Muscle of leg (tissue), 11 donors: ENCODE data around the gene MMP25. TPM values are rescaled to one million over a fixed set of nuclear protein-coding genes. Genes with fewer than 3 reads are reported as not detected.
A peak's percentile ranks its signal among the peaks of the same experiment; 100 is the strongest.
"Not testable (repeated sequence)": the region's sequence is repeated elsewhere in the genome, so short reads cannot be mapped to it uniquely, and the experiment has no call there.

Experiments
- DNase-seq: peaks from one replicate; pipeline ENCODE4 v3.0.0; 2013
- H3K27ac ChIP-seq: one replicate; pipeline ENCODE4 v1.5.1; 2013; ENCODE audit warnings: mild to moderate bottlenecking, low read length, control low read depth
- H3K27me3 ChIP-seq: one replicate; pipeline ENCODE4 v1.6.1; 2013; ENCODE audit warnings: low read length; ENCODE audit not compliant: control insufficient read depth, insufficient read depth
- H3K36me3 ChIP-seq: one replicate; pipeline ENCODE4 v1.6.1; 2013; ENCODE audit warnings: low read length; ENCODE audit not compliant: control insufficient read depth, insufficient read depth
- H3K4me1 ChIP-seq: one replicate; pipeline ENCODE4 v1.6.1; 2013; ENCODE audit warnings: low read length; ENCODE audit not compliant: control insufficient read depth, insufficient read depth
- H3K4me3 ChIP-seq: one replicate; pipeline ENCODE4 v1.5.1; 2013; ENCODE audit warnings: low read length, control low read depth
- H3K9me3 ChIP-seq: replicated peaks from 2 replicates; pipeline ENCODE4 v1.6.1; 2013; ENCODE audit warnings: low read depth, low read length; ENCODE audit not compliant: control insufficient read depth
- WGBS: methylation state at CpG from one replicate; pipeline ENCODE4 v1.1.5; 2013; ENCODE audit warnings: missing lambda C conversion rate; ENCODE audit not compliant: insufficient coverage; 5-methylcytosine and 5-hydroxymethylcytosine counted together
- polyA plus RNA-seq, 8 donors: library from polyadenylated mRNA; unstranded; fragments of 120-200 nt; gene quantifications; one replicate each; pipeline versions ENCODE4 v1.2.1 to v1.2.3, GENCODE V29; 2013; ENCODE audit warnings: inconsistent platforms in 1 of 8, low replicate concordance in 1 of 8; ENCODE audit not compliant: insufficient read length in 8 of 8, insufficient read depth in 1 of 8
- total RNA-seq: library from RNA; stranded (reverse); fragments of 120-200 nt; gene quantifications from one replicate; pipeline ENCODE4 v1.2.4, GENCODE V29; 2013

MMP25 gene
- total and polyA plus RNA-seq, 9 donors = 0.58 to 3.0 (median 1.7) TPM

DNA sequence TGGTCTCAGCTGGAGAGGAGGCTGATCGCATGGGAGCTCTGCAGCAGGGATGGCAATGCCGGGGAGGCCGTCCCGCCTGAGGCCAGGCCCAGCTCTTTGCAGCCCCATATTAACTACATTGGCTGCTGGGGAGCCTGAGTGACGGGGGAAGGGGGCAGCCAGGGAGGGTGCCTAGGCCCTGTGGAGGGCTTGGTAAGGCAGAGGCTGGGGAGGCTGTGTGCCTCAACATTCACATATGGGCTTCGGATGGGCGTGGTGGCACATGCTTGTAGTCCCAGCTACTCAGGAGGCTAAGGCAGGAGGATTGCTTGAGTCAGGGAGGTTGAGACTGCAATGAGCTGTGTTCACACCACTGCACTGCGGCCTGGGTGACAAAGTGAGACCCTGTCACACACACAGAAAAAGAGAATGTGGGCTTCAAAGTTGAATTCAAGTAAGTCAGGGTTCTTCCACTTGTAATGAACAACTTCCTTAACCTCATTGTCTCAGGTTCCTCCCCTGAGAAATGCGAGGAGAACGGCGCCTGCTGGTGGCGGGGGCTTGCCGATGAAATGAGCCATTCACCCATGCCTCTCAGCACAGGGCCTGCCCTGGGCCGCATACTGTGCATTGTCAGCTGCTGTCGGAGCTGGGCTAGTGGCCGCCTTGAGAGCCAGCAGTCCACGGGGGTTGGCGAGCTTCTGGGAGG lies 26.4 kb downstream of the MMP25 start:
- not testable (repeated sequence) for H3K4me3 ChIP-seq, H3K27ac ChIP-seq, H3K36me3 ChIP-seq, H3K9me3 ChIP-seq, H3K4me1 ChIP-seq, H3K27me3 ChIP-seq, DNase-seq
- WGBS = no CpG with 5 or more reads among the region's 18 CpGs

DNA sequence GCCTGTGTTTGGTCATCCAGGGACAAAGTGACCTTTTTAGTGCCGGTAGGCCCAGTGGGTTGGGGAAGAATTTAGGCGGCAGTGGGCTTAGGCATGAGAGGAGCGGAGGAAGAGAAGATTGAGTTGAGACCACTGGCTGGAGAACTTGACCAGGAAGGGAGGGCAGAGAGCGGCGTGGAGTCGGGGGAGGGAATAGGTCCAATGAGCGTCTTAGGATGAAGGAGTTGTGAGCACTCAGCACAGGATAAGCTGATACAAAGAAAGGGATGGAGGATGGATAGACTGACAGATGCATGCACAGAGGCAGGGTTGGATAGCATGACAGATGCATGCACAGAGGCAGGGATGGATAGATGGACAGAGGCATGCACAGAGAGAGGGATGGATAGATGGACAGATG lies 27.1 kb downstream of the MMP25 start:
- H3K4me1 ChIP-seq = peaks cover 7% of the 10 kb centered on the region
- no peak overlapping the region for H3K4me3 ChIP-seq
- 84% methylated on average over 7 of the region's 7 CpGs for whole genome bisulfite sequencing
- no peak overlapping the region for H3K27ac ChIP-seq
- no peaks in the 10 kb centered on the region for H3K9me3 ChIP-seq
- no peak for DNase-seq
- no peaks in the 10 kb centered on the region for H3K27me3 ChIP-seq
- H3K36me3 ChIP-seq = no peaks in the 10 kb centered on the region

DNA sequence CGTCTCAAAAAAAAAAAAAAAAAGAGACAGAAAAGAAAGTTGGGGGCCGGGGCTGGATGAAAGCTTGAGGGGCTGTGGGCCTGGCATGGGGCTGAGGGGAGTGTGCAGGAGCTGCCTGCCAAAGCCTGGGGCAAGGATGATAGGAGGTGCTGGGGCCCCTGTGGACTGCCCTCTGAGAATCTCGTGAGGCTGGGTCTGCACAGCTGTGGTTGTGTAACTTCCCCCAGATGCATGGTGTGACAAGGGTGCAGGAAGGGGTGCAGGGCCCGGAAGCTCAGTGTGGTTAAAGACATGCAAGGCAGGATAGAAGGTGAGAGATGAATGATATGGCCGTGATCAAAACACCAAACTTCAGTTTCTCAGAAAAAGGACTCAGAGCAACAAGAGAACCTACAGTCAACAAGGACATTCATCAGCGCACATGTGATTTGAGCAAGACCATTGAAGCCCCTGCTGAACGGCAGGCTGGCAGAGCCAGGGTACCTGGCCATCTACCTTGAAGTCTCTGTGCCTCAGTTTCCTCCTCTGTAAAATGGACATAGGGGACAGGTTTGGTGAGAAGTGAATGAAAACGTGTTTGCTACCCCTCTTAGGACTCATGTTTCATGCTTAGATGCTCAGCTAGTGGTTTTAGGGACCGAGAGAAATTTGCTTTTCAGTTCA lies 28.6 kb downstream of the MMP25 start:
- WGBS = 40% methylated on average over 3 of the region's 9 CpGs
- H3K27ac ChIP-seq = no peak overlapping the region
- DNase-seq = no peak

DNA sequence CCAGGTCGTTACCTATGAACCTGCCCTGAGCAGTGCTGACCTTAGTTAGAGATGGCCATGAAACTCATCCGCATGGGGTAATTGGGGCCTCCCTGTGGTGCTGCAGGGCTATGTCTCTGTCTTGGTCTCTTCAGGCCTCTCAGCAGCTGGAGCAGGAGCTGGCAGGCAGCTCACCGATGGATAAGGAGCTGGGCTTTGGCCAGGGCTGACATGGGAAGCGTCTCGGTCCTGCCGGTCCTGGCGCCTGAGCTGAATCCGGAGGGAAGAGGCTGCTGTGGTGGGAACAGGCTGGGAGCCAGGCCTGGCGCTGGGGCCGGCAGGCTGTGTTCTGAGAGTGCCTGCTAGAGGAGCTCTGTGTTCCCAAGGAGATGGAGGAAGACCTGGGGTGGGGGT lies 29.2 kb downstream of the MMP25 start:
- 13% methylated on average over 10 of the region's 10 CpGs for WGBS
- Histone ChIP-seq H3K27ac (no peak overlapping the region), H3K4me1 (peaks cover 7% of the 10 kb centered on the region), H3K4me3 (no peak overlapping the region), H3K9me3 (no peaks in the 10 kb centered on the region), H3K27me3 (no peaks in the 10 kb centered on the region), H3K36me3 (no peaks in the 10 kb centered on the region)
- peak; percentile 75 for DNase-seq

More for the DNA sequence above, 28.6 kb downstream of the MMP25 start:
- Histone ChIP-seq H3K4me3 (no peak overlapping the region), H3K4me1 (peaks cover 7% of the 10 kb centered on the region), H3K27me3 (no peaks in the 10 kb centered on the region), H3K36me3 (no peaks in the 10 kb centered on the region), H3K9me3 (no peaks in the 10 kb centered on the region)

DNA sequence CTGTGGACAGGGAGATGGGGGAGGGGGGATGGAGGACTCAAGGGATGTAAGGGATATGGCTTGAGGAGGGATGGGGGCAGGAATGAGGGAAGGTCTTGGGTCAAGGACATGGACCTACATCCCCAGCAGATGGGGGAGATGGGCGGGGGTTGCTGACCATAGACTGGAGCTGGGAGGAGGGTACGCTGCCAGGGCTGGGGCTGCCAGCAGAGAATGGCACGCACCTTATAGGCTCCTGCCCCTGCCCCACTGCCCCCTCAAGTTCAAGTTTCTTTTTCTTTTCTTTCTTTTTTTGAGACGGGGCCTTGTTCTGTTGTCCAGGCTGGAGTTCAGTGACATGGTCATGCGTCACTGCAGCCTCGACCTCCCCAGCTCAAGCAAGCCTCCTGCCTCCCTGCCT lies 29.6 kb downstream of the MMP25 start:
- 92% methylated on average over 4 of the region's 6 CpGs for WGBS
- H3K27me3 ChIP-seq, H3K9me3 ChIP-seq, H3K4me1 ChIP-seq, H3K4me3 ChIP-seq, H3K36me3 ChIP-seq, H3K27ac ChIP-seq, DNase-seq: not testable (repeated sequence)

DNA sequence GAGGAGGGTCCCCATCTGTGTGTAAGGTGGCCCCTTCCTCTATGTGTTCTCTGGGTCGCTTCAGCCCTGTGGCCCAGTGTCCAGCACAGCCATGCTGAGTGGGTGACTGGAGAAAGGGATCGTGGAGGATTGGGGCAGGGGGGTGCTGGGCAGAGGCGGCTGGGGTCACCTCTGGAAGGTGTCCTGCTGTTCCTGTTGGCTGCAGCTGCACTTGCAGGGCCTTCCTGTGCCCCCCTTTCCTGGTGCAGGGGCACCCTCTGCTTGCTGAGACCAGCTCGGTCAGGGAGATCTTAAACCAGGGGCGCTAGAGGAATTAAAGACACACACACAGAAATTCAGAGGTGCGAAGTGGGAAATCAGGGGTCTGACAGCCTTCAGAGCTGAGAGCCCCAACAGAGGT lies 30.2 kb downstream of the MMP25 start:
- Histone ChIP-seq H3K4me3 (no peak overlapping the region), H3K27ac (no peak overlapping the region), H3K36me3 (no peaks in the 10 kb centered on the region), H3K4me1 (peaks cover 7% of the 10 kb centered on the region), H3K9me3 (no peaks in the 10 kb centered on the region), H3K27me3 (peaks cover 2% of the 10 kb centered on the region)
- no peak for DNase-seq
- WGBS = no CpG with 5 or more reads among the region's 6 CpGs

DNA sequence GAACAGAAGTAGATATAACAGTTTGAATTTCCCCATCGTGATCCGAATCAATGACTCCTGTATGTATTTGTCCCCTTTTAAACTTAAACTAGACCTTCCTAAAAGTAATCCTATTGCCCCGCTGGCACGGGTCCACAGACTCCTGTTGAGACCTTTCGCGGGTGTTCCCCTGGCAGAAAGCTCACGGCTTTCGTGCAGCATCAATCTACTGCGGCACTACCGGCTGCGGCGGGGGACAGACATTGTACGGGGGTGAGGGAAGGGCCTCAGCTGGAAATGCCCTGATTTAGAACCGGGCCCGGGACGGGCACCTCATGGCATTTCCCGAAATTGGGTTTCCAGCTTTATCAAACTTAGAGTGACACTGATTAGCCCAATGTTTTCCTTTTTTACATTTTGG lies 33.7 kb downstream of the MMP25 start:
- H3K4me3 ChIP-seq = no peak overlapping the region
- peaks cover 7% of the 10 kb centered on the region for H3K4me1 ChIP-seq
- no peak overlapping the region for H3K27ac ChIP-seq
- H3K9me3 ChIP-seq = no peaks in the 10 kb centered on the region
- H3K36me3 ChIP-seq = no peaks in the 10 kb centered on the region
- WGBS = 87% methylated on average over 16 of the region's 17 CpGs
- H3K27me3 ChIP-seq = peaks cover 2% of the 10 kb centered on the region
- DNase-seq = no peak

DNA sequence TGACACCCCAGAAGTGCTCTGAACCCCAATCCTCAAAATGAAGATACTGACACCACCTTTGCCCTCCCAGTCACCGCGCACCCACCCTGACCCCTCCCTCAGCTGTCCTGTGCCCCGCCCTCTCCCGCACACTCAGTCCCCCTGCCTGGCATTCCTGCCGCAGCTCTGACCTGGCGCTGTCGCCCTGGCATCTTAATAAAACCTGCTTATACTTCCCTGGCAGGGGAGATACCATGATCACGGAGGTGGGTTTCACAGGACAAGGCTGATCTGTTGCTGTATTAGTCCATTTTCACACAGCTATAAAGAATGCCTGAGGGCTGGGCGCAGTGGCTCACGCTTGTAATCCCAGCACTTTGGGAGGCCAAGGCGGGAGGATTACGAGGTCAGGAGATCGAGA lies 35.6 kb downstream of the MMP25 start:
- not testable (repeated sequence) for H3K36me3 ChIP-seq, H3K9me3 ChIP-seq, DNase-seq, H3K27ac ChIP-seq, H3K4me3 ChIP-seq, H3K4me1 ChIP-seq, H3K27me3 ChIP-seq
- 88% methylated on average over 7 of the region's 13 CpGs for WGBS

DNA sequence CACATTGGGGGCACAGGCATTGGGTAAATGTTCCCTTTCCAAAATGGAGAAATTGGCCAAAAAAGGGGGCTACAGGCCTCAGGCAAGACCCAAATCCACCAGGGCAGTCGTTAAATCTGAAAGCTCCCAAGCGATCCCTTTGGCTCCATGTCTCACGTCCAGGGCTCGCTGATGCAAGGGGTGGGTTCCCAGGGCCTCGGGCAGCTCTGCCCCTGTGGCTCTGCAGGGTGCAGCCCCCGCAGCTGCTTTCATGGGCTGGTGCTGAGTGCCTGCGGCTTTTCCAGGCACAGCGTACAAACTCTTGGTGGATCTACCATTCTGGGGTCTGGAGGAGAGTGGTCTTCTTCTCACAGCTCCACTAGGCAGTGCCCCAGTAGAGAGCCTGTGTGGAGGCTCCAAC lies 37.0 kb downstream of the MMP25 start:
- not testable (repeated sequence) for H3K4me3 ChIP-seq, H3K9me3 ChIP-seq, H3K27ac ChIP-seq, H3K27me3 ChIP-seq, DNase-seq, H3K36me3 ChIP-seq
- H3K4me1 ChIP-seq = peaks cover 23% of the 10 kb centered on the region
- 88% methylated on average over 5 of the region's 8 CpGs for WGBS

DNA sequence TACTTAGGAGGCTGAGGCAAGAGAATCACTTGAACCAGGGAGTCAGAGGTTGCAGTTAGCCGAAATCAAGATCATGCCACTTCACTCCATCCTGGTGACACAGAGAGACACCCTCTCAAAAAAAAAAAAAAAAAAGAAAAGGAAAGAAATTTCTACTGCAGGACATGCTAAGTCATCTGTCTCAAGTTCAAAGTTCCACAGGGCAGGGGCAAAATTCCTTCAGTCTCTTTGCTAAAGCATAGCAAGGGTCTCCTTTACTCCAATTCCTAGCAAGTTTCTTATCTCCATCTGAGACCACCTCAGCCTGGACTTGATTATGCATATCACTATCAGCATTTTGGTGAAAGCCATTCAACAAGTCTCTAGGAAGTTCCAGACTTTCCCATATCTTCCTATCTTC lies 38.1 kb downstream of the MMP25 start:
- Histone ChIP-seq H3K4me3 (no peak overlapping the region), H3K36me3 (no peaks in the 10 kb centered on the region), H3K27ac (no peak overlapping the region), H3K4me1 (peaks cover 34% of the 10 kb centered on the region), H3K9me3 (no peaks in the 10 kb centered on the region), H3K27me3 (peaks cover 2% of the 10 kb centered on the region)
- whole genome bisulfite sequencing = no CpG with 5 or more reads among the region's 1 CpG
- DNase-seq = no peak
